Measurements from ENCODE around the gene UBE2J2.

Gene UBE2J2

DNA sequence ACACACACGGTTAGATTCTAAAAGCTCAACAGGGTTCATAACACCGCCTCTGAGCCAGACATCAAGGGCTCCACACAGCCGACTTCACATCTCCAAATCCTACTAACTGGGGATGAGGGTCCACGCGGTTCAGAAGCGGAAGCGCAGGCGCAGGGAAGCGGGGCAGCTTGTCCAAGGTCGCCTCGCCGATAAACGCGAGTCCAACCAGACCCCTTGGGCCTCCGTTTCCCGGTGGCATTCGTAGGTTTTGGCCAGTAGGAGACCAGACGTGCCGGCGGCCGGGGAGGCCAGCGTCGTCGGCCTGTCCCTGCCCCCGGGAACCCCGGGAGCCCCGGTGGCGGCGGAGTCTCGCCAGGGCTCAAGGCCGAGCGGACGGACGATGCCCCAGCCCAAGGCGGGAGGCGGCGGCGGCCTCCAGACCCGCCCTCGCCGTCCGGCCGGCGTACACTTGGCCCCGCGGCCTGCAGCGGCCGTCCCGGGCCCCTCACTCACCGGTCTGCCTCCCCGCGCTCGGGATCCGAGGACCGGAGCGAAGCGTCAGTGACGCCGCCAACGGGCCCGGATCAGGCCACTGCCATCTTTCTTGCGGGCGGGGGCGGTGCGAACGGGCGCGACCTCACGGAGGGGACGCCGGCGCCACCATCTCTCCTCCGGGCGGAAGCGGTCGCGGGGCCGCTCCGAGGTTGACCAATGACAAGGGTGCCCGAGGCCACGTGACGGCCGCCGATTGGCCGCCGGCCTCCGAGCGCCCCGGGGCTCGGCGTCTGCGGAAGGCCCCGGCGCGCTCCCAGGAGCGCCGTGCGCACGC, 42.0 kb downstream of the UBE2J2 start, which contains the start of gene SDF4:
TSS of gene SDF4 (minus strand) at position 602 of the 808 bp plus-strand sequence. CDS start 3,229 bp downstream, outside the sequence.
- DNase-seq (ENCODE audit: insufficient read length, low spot score) = peak; percentile 97
- FAIRE-seq = peak; percentile 79

DNA sequence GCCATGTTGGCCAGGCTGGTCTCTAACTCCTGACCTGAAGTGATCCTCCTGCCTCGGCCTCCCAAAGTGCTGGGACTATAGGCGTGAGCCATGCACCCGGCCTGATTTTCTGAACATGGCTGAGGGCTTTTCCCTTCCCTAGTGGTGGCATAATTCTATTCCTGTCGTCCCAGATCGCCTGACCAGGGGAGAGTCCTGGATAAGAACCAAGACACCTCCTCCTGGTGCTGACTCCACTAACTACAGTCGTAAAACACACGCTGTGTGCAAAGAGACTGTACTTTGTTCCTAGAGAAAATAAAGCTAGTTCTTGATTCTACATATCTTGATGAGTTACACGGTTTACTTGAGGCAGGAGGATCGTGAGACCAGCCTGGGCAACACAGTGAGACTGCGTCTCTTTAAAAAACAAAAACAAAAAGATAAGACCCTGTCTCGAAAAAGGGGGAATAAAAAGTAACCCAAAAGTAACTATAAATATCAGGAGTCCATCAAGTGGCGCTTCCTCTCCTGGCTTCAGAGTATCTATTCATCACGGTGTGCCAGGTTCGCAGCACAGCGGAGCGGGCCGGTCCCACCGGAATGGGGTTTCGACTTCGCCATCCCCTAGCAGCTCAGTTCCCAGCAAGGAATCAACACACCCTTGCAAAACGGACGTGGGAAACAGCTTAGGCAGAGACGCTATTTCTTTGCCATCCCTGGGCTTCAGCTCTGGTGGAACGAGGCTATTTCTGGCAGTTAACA, 42.8 kb downstream of the UBE2J2 start:
- peak; percentile 28 for FAIRE-seq

DNA sequence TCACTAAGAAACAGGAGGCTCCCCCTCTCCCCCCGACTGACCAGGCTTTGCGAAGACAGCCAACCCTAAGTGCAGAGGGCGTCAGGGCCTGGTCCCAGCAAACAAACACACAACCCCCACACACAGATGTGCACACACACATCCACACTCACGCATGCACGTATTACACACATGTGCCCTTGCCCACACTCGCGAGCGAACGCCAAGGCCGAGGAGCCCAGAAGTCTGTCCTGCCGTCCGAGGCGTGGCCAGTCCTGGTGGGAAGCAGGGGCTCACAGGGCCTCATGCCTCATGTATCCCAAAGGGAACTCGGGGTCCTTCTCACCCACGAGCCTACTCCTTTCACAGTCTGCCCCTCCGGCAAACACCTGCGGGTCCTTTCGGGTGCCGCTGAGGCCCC, 43.9 kb downstream of the UBE2J2 start:
- FAIRE-seq = peak; percentile 40
- no peak for DNase-seq (ENCODE audit: insufficient read length, low spot score)

More for the DNA sequence above, 42.8 kb downstream of the UBE2J2 start:
- peak; percentile 34 for DNase-seq (ENCODE audit: insufficient read length, low spot score)

DNA sequence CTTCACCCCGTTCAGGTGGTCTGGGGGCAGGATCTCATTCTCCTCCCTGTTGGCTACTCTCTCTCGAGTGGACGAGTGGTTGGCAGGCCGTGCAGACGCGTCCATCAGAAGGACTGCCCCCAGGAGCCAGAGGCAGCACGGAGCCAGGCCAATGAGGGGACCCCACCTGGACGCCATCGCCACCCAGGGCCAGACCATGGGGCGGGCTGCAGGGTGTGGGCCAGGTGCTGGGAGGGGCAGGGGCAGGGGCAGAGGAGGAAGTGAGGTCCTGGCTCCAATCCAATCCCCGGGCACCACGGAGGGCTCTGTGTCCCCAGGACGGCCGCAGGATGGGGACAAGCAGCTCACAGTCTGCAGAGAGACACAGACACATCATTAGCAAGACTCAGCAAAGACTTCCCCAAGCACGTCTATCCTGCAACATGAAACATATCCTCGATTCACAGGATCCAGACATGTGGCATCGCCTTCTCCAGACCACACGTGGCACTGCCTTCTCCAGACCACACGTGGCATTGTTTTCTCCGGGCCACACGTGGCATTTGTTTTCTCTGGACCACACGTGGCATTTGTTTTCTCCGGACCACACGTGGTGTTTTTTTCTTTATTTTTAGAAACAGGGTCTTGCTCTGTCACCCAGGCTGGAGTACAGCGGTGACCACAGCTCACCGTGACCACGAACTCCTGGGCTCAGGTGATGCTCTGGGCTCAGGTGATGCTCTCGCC, 44.9 kb downstream of the UBE2J2 start:
- DNase-seq (ENCODE audit: insufficient read length, low spot score) = no peak
- FAIRE-seq = no peak

DNA sequence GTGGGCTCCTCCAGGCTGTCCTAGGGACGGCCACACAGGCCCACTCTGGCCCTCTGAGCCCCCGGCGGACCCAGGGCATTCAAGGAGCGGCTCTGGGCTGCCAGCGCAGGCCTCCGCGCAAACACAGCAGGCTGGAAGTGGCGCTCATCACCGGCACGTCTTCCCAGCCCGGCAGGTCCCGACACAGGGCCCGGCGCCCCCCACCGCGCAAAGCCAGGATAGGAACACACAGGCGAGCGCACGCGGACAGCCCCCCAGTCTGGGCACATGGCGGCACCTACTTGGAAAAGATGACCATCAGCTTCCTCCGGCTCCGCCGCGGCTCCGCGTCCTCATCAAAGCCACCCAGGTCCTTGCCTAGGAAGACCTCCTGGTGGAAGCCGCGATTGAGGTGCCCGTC, 45.5 kb downstream of the UBE2J2 start:
- DNase-seq (ENCODE audit: insufficient read length, low spot score) (no peak), FAIRE-seq (no peak)

DNA sequence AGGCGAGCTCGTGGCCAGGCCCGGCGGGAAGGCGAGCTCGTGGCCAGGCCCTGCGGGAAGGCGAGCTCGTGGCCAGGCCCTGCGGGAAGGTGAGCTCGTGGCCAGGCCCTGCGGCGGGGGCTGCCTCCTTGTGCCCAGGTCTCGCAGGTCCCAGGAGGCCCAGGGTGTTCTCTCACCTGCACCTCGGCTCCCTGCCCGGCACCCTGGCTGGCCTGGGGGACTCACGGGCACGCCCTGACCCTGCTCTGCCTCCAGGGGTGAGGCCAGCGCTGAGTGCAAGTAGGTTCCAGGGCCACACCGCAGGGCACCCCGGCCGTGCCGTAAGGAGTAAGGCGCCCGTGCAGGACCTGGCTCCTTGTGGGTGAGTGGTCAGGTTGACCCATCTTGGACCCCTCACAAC, 46.3 kb downstream of the UBE2J2 start:
- FAIRE-seq (no peak), DNase-seq (ENCODE audit: insufficient read length, low spot score) (no peak)

DNA sequence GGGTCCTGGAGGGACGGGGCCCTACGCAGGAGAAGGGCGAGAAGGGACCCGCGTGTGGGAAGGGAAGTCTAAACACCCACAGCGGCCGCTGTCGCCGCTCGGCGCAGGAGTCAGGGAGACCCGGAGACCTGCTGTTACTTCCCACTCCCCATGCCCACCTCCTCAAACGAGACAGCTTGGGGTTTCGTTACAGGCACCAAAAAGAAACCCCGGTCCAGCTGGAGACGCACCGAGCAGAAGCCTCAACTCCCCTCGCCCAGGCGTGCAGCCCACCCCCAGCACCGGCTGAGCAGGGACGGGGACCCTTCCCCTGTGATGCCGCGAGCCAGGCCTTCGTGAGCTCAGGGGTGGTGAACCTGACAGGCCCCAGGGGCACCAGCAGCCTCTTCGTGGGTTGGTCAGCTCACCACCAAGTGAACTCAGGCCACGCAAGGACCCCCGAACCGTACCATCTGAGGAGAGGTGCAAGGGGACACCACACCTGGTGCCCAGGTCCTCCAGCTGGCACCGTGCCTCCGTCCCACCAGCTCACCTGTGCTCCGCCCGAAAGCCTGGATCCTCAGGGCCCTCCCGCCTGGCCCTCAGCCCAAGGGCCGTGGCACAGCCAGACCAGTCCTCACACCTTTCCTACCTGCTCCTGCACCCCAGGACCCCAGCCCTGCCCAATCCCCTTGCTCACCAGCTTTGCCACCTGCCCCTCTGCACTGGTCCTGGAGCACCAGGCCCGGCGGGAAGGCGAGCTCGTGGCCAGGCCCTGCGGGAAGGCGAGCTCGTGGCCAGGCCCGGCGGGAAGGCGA, 46.9 kb downstream of the UBE2J2 start:
- FAIRE-seq (no peak), DNase-seq (ENCODE audit: insufficient read length, low spot score) (no peak)

DNA sequence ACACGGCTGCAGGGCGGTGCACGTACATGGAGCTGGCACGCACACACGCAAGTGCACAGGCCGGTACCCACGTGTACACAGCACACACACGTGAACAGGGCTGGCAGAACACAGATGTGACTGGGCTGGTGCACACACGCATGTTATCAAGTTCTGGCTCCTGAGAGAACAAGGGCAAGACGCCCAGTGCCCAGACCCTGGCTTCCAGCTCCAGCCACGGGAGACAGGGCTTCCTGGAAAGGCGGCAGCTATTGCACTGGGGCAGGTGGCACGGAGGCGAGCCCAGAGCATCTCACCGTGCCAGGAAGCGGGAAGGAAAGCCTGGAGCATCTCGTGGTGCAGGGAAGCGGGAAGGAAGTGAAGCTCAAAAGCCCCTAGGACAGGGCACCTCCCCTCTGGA, 47.7 kb downstream of the UBE2J2 start:
- DNase-seq (ENCODE audit: insufficient read length, low spot score) (no peak), FAIRE-seq (no peak)

DNA sequence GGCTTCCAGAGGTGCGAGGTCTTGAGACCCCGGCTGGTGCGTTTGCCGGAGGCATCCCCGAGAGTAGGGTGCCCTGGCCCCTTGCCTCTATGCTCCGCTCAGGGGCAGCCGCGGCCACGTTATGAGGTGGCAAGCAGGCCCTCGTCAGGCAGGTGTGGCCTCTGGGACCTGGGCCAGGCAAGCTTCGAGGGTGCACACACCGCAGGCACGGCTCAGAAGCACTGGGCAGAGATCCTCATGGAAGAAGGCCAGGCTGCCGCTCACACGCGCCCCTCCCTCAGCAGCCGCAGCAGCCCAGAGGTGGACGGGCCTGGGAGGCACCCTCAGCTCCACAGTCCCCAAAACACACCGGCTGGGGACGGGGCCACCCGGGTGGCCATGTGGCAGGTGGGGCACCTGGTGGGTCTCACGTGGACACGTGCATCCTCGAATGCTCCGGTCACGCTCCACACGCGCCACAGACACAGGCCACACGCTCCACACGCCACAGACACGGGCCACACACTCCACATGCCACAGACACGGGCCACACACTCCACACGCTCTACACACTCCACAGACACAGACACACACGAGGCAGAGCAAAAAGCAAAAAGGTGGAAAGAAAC, 48.3 kb downstream of the UBE2J2 start:
- no peak for DNase-seq (ENCODE audit: insufficient read length, low spot score)
- no peak for FAIRE-seq

DNA sequence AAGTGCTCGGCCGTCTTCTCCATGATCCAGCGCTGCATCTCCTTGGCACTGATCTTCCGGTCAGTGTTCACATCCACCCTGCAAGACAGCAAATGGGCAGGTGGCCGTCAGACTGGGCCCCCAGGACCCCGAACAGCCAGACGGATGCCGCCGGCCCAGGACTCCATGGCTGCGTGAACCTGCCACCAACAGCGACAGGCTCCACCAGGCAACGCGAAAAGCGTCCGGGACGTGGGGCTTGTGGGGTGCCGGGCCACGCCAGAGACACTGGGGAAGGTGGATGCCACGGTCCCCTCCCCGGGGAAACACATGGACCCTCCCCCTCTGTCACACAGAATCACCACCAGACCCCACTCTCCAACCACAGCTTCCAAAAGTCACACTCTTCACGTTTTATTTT, 49.8 kb downstream of the UBE2J2 start:
- DNase-seq (ENCODE audit: insufficient read length, low spot score) (no peak), FAIRE-seq (no peak)

DNA sequence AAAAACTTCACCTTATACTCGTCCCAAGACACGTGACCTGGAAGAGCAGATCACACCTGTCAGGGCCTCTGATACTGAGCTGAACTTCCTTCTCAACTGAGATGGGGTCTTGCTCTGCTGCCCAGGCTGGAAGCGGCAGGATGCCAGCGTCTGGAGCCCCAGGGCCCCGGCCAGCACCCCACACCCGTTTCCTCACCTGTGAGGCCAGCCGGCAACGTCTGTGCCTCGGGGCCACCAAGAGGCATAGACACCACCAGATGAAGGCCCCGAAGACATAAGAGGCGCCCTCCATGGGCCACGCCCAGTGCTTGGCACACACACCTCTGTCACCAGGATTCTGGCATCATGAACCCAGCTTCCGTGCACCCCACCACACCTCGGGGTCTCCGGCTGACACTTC, 50.3 kb downstream of the UBE2J2 start:
- DNase-seq (ENCODE audit: insufficient read length, low spot score) = no peak
- no peak for FAIRE-seq

DNA sequence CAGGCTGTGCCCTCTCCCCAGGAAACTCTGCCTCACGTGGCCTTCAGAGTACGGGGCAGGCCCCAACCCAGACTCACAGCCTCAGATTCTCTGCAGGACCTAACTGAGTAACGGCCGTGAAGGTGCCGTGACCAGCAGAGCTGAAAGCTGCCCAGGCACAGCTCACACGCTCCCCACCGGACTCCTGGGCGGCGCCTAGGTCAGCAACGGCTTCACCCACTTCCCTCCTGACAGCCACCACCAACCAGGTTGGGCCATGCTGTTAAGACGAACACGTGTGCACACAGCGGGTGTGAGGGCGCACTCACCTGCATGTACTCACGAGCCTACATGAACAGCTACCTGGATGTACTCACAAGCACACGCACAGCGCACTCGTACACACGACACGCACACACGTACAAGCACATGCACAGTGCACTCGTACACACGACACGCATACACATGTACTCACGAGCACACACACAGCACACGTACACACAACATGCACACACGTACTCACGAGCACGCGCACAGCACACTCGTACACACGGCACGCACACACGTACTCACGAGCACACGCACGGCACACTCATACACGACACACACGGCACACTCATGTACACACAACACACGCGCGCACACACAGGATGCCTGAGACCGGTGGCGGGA, 51.0 kb downstream of the UBE2J2 start:
- DNase-seq (ENCODE audit: insufficient read length, low spot score) (no peak), FAIRE-seq (peak; percentile 83)

DNA sequence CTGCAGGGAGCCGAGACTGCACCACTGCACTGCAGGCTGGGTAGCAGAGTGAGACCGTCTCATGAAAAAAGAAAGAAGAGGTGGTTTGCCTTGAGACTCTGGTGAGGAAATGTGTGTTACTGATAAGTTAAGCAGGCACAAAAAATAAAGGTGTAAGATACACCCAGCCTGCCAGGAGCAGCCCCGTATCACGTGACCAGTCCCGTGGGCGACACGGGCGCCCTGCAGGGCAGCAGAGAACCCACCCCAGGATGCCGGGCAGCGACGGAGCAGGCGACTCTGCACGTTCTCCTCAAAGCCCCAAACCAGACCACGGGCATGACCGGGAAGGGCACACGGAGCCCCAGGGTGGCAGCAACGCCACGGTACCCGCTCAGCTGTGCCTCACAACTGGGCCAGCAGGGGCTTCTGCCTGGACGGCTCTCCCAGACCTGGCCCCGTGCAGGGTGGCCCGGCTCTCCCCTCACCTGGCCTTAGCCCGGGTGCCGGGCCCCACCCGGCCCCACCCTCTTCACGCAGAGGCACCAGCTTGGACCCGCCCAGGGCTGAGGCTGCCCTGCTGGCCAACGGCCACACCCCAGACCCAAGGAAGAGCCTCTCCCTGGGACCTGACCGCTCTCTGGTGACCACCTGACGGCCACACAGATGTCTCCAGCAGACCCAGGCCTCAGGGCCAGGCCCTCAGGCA, 51.6 kb downstream of the UBE2J2 start:
- FAIRE-seq (no peak), DNase-seq (ENCODE audit: insufficient read length, low spot score) (no peak)

DNA sequence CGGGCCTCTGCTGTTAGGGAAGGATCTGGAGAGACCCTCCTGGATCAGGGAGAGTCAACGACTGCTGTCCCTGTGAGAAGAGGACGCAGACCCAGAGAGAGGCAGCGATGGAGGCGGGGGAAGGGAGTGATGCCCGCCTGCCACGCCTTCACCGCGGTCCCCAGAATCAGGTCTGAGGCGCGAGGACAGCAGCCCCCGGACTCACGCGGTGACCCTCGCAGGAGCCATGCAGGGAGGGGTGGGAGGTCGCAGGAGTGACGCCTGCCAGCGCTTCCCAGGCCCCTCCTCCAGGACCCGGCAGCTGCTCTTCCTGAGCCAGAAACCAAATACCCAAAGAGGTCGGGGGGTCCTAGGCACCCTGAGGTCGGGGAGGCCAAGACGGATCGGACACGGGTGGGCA, 53.5 kb downstream of the UBE2J2 start:
- DNase-seq (ENCODE audit: insufficient read length, low spot score) = no peak
- no peak for FAIRE-seq

DNA sequence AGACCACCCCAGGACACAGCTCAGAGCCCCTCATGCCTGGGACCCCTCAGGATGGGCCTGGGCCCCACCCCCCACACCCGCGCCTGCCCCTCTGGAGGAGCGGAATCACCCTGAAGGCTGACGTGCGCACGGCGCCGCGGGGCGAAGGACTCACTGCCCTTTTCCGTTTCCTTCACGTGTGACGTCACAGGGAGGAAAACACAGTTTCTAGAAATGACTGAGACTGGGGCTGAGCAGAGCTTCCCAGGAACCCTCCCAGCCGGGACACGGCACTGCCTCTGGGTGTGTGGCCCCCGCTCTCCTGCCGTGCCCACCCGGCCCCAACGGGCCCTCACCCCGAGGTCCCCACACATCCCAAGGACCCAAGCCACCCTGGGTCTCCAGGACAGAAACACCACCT, 54.3 kb downstream of the UBE2J2 start:
- FAIRE-seq (no peak), DNase-seq (ENCODE audit: insufficient read length, low spot score) (no peak)

DNA sequence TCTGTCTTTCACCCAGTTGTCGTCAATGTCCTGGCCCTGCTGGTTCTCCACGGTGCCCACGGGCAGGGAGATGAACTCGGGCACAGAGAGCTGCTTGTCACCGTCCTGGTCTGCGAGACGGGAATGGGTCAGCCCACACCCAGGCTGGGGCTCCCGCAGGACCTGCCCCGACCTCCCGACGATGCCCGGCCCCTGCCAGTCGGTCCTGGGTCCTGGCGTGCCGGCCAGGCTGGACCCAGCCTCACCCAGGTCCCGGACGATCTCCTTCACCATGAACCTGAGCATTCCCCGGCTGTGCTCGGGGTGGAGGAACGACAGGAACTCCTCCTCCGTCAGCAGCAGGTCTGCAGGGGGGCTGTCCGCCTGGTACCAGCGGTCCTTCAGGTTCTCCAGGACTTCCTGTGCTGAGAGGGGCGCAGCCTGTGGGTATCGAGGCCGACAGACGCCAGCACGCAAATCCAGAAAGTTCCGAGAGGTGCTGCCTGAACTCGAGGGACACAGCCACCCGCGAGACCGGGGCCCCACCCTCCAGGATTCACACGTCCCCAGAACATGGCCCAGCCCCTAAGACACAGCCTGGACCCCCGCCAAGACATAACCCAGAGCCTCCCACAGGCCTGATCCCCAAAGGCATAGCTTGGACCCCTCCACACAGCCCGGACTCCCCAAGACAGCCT, 55.0 kb downstream of the UBE2J2 start:
- FAIRE-seq = no peak

DNA sequence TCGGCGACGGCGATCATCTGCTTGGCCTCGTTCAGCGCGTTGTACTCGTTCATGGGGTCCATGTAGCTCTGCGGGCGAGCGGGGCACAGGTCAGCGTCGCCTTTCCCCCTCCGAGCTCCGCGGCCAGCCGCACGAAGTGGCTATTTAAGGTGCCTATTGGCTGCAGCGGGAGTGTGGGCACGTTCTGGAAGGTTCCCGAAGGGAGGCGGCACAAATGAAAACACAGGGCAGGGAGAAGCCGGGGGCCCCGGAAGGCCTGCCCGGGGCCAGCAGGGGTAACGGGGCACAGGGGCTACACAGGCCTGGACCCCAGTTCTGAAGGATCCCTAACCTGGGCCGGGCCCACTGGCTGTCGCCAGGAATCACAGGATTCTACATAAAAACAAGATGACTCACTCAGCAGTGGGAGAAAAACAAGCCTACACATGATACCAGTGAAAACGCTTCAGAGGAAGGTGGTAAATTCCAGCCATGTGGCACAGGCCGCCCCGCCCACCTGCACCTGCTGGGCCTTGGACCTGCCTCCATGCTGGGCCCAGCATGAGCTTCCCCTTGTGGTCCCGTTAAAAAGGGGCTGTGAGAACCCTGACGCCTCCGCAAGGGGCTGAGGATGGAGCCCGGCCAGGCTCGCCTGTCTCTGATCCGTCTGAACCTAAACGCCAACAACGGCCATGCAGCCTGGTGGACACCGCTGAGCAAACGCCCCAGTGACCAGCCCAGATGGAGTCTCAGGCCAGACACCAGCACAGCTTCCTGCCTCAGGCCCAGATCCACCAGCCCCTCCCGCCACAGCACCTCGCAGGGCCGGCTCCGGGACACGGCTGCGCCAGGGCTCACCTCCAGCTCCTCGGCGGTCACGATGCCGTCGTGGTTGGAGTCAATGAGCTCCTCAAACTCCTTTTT, 55.8 kb downstream of the UBE2J2 start:
- peak; percentile 38 for DNase-seq (ENCODE audit: insufficient read length, low spot score)
- no peak for FAIRE-seq

More for the DNA sequence above, 55.0 kb downstream of the UBE2J2 start:
- no peak for DNase-seq (ENCODE audit: insufficient read length, low spot score)

Measured in HTR-8/SVneo (cell line).